ENCODE data around the gene AIDA.
A peak's percentile ranks its signal among the peaks of the same experiment; 100 is the strongest.
"Not testable (repeated sequence)": the region's sequence is repeated elsewhere in the genome, so short reads cannot be mapped to it uniquely, and the experiment has no call there.

AIDA gene

GRCh38 chr1:222712253-222713090, at the start of gene AIDA, which contains the start of gene BROX:
AIDA (minus strand) TSS chr1:222712491; CDS start chr1:222712317, 174 bp downstream.
BROX (plus strand) TSS chr1:222712564; CDS start chr1:222715700, 3,136 bp downstream.
- peak; percentile 86 for DNase-seq

GRCh38 chr1:222761083-222761482, 48.8 kb upstream of the AIDA start:
- no peak for DNase-seq

GRCh38 chr1:222759451-222760035, 47.3 kb upstream of the AIDA start:
- no peak for DNase-seq

- DNase-seq, result no peak
Measured at GRCh38 chr1:222757646-222758268, 45.5 kb upstream of the AIDA start.

GRCh38 chr1:222754366-222755139, 42.3 kb upstream of the AIDA start:
- no peak for DNase-seq

- no peak for DNase-seq
Measured at GRCh38 chr1:222751255-222751654, 39.0 kb upstream of the AIDA start.

GRCh38 chr1:222750651-222751050, 38.4 kb upstream of the AIDA start:
- DNase-seq, result no peak

GRCh38 chr1:222749927-222750326, 37.6 kb upstream of the AIDA start:
- DNase-seq, result no peak

- not testable (repeated sequence) for DNase-seq
Measured at GRCh38 chr1:222741630-222742457, 29.6 kb upstream of the AIDA start.

GRCh38 chr1:222739929-222740328, 27.6 kb upstream of the AIDA start:
- DNase-seq, result no peak

- no peak for DNase-seq
Measured at GRCh38 chr1:222739465-222739864, 27.2 kb upstream of the AIDA start.

- no peak for DNase-seq
Measured at GRCh38 chr1:222736972-222737371, 24.7 kb upstream of the AIDA start, which contains the start of gene FAM177B. FAM177B (plus strand) TSS chr1:222737202; CDS start chr1:222746546, 9,344 bp downstream.

- DNase-seq, result no peak
Measured at GRCh38 chr1:222736470-222736869, 24.2 kb upstream of the AIDA start.

- no peak for DNase-seq
Measured at GRCh38 chr1:222734740-222735139, 22.4 kb upstream of the AIDA start.

GRCh38 chr1:222732216-222733159, 20.2 kb upstream of the AIDA start:
- no peak for DNase-seq

GRCh38 chr1:222730866-222731265, 18.6 kb upstream of the AIDA start:
- no peak for DNase-seq

- DNase-seq, result no peak
Measured at GRCh38 chr1:222728746-222729145, 16.5 kb upstream of the AIDA start.

- no peak for DNase-seq
Measured at GRCh38 chr1:222716393-222716792, 4.1 kb upstream of the AIDA start.

- peak; percentile 96 for DNase-seq
Measured at GRCh38 chr1:222713091-222713961, 1.0 kb upstream of the AIDA start.
